ENCODE results near the gene ANK3. TPM values are rescaled to one million over a fixed set of nuclear protein-coding genes. Genes with fewer than 3 reads are reported as not detected.

ANK3 gene
- total RNA-seq, 1 donor from 2014 or later, result under 0.01 TPM

DNA sequence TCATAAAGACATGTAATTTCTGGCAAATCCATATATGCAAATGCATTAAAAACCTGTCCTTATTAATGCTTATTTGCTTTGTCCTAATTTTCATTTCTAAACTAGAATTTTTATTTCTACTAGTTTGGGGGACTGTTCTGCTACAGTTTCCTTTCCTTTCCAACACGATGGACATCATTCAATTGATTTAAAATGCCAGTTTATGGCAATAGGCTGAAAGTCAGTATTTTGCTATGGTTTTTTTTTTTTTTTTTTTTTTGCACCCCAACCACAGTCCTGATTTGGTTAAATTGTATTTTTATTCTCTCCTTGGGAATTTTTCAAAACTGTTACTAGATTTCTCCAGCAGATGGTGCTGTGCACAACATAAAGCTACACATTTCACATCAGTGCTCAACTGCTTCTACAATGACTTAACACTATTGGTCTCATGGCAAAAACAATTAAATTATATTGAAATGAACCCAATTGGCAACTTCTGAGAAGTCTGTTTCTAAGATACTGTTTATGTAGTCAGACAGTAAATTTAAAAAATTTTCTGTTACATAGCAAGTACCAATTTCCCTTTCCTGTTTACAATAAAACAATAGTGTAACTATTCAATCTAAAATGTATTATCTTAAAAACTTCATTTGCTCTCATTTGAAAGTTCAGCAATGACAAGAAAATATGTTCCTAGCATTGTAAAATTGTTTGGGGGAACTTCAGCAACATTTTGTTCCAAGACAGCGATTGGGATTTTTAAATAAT is 289.5 kb downstream of the ANK3 start:
- DNase-seq (ENCODE audit: low read depth in 2 of 2), result peak; percentile 71 to 78

DNA sequence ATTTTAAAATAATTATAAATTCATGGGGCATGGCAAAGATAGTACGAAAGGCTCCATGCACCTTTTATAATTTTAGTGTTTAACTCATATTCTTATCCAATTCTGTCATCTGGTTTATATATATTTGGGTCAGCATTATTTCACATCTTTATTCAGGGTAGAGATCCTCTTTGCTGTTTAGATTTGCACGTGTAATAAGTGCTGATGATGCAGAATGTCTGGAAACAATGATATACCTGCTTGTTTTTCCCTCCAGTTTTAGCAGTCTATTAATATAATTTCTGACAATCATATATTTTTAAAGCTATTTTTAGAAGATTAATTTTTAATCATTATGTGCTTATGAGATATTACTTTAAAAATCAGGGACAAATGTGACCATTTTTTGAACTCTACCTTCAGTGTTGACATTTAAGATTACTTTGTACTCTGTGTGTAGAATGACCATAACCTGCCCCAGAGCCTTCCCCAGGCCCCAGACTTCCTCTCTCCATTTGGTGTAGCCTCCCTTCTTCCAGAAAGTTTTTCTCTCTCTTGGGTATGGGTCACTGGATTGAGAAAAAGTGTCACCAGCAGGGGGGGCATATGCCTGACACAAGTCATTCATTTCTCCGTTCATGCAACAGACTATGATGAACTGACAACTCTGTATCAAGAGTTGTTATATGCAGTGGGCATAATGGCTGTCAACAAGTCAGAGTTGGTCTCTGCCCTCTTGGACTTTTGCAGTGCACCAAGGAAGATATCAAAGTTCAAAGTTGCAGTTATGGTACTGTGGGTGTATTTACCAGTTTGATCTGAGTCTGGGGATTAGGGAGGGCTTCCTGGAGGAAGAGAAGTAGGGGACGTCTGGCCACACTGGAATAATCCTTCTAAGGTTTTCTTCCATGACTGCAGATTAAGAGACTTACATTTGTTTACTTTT is 290.7 kb downstream of the ANK3 start:
- peak; percentile 42 to 53 for DNase-seq (ENCODE audit: low read depth in 2 of 2)

DNA sequence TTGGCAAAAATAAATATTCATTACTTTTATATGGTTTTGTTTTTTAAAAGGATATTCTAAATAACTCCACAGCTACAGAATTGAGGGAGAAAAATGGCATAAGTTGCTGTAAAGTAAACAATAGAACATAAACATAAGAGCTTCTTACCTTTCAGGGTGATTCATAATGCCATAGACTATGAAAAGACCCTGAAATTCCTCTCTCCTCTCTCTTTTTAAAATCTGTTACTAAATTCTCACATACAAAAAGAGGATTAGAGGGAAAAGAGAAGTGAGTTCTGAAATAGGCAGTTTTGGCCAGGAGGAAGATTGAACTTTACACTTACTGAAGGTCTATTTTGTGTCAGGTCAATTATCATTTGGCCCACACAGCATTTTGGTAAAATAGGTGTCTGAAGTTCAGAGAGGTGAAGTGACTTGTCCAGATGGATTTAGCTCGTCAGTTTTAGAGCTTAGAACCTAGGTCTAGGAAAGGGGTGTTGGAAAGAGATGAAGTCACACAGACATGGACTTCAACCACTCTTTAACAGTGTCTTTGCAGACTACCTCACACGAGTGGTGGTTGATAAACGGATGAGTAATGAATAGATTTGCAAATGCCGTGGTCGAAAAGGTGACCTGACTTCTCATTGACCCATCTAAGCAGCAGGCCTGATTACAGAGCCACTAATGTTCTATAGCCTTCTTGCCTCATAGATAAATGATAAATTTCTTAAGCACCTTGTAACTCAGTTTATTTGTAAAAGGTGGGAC is 292.7 kb downstream of the ANK3 start:
- DNase-seq (ENCODE audit: low read depth in 2 of 2), result no peak

DNA sequence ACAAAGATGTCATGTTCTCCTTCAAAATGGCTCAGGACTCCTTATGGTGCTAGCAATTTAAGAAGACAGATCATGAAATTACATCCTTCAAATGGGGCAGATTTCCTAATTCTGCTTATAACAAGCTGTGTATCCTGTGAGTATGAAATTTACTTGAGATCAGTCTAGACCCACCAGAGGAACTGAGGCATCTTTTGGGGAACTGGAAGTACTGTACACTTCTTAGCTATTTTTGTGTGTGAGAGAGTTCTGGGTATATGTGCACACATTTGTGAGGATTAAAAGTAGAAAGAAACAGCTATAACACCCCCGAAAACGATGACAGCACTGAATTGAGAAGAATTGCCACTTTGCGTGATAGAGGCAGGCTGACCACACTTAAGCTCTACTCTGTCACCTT is 296.4 kb downstream of the ANK3 start:
- no peak for DNase-seq (ENCODE audit: low read depth in 2 of 2)

DNA sequence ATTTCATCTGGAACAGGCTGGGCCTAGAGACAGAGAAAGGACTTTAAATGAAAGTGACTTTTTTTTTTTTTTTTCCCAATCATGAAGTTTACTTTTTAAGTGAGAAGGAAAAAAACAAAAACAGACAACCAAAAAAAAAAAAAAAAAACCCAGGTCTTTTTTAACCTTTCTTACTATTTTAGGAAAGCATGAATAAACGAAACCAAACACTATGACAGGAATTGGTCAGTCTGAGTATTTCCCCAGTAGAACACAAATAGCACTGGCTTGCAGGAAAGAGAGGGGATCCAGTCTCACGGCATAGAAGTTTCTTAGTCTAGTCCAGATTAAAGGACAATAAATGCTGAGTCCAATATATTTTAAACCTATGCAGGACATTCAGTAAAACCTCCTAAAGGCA is 302.8 kb downstream of the ANK3 start:
- DNase-seq (ENCODE audit: low read depth in 2 of 2), result peak in 1 of 2 donors; percentile 8

DNA sequence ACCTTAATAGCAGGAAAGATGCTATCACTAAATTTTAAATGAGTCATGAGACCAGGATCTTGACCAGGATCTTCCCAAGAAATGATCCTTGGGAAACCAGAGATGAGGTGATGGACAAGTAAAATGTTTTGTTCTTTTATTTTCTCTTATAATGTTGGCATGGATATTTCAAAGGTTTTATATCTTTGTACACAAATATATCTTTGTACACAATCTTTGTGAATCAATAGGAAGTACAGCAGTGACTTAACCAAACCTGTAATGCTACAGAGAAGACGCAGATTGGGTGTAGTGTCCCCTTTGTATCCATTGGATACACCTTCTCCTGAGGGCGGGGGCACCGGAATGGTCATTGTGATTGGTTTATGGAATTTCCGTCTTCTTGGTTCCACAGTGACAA is 303.3 kb downstream of the ANK3 start:
- no peak for DNase-seq (ENCODE audit: low read depth in 2 of 2)

DNA sequence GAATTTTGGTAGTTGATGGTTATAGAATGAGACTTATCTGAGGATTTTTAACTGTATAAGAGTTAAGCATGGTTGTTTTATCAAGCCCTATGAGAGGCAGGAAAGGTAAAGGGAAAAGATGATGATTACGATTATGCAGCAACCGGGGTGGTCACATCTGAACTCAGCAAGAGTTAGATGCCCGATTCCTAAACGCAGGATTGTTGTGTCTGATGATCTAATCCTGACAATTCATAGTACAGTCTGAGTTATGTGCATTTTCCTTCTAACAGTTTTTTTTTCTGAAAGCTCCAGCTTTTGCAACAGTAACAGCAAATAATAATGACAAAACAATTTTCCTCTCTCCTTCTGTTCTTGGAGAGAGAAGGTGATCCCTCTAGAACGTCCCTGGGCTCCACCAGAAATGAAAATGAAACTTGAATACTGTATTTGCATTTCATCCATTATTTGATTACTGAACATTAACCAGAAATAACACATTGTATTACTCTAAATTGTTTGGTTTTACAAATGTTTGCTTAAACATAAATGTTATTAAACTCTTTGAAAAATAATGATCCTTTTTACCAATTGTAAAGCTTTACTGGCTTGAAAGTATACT is 306.8 kb downstream of the ANK3 start:
- DNase-seq (ENCODE audit: low read depth in 2 of 2), result no peak

DNA sequence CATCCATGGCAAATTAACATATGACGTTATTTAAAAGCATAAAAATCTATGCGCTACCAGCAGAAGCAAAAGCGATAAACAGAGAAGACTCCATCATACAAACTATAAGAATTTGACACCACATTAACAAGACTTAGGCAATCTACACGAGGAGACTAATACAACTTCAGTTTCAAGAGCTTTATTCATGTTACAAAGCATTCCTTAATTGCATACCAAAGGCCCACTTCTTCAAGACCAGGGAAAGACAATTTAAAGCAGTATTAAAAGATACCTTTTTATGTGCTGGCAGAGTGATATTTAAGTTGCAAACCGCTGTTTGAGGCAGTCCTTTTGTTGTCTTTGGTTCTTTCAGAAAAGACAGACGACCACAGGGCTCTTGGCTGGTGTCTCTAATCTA is 307.3 kb downstream of the ANK3 start:
- no peak for DNase-seq (ENCODE audit: low read depth in 2 of 2)

DNA sequence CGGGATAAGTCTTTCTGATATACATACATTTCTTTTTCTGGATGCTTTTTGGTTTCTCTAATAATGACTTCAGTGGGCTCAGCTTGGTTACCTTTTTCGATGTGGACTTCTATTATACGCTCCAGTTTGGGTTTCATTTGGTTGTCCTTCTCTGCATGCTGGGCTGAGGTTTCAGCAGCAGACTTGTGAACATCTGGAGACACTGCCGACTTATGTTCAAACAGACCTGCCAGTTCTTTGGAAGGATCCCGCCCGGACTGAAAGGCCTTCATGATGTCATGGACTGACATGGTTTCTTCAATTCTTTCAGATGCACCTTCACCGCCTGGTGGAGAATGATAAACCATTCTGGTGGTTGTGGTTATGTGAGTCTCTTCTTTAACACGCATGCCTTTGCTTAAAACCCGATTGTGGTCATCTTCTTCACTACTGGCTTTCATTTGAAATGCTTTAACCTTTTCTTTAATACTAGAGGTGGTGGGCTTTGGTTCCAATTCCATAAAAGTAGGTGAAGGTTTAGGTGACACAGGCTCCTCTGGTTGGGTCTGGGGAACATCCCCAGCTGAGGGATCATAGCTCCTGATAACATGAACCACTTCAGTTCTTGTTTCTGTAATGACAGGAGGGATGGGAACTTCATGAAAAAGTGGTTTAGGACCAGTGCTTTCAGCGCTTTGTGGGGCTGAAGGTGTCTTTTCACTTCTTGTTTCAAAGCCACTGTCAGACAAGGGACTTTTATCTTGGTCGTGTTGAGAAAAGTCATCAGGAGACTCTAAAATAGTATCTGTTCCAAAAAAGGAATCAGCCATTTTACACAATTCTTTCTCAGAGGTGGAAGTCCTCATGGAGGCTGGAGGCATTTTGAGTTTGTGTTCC is 315.7 kb downstream of the ANK3 start:
- DNase-seq (ENCODE audit: low read depth in 2 of 2), result no peak

DNA sequence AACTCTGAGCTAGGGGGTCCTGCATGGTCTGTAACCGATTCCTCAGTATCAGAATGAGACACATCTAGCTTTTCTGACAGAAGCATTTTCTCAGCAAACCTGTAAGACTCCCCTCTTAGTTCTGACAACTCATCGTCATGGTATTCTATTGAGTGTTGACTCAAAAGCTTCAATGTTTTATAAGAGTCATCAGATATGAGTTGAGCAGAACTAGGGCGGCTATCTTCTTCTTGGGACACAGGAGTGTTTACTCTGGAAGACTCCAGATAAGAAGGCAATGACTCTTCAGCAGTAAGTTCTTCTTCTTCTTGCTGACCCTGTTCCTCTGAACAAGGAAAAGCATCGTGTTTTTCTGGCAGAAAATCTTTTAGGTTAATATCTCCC is 316.3 kb downstream of the ANK3 start:
- DNase-seq (ENCODE audit: low read depth in 2 of 2), result no peak

DNA sequence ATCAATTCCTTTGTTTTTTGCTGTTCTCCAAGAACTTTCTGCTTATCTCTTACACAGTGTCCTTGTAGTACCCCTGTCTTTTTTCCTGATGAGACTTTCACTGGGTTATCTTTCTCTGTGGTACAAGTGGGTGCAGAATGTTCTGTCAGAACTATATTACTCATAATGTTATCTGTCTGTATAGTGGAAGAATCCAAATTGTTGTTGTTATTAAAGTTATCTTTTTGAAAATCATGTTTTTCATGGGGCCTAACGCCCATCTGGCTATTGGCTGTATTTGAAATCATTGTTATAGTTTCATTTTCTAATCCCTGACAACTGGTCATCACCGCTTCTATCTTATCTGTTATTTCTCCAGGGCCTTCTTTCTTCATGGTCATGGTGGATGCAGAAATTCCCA is 320.4 kb downstream of the ANK3 start:
- no peak for DNase-seq (ENCODE audit: low read depth in 2 of 2)

DNA sequence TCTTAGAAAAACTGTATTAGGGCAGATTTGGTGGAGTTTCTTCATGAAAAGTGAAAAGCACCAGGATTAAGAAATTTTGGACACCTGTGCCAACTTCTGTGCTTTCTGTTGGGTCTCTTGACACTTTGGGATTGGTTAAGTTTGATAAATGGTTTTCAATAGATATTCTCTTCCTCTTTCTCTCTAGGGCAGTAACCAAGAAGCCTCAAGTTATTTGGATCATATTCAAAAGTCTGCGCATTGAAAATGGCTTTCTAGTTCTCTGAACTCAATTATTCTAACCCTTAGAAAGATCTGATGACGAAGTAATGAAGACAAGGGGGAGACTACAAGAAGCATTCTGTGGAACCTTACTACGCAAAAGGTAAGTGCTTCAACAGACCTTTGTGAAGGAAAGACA is 339.3 kb downstream of the ANK3 start:
- DNase-seq (ENCODE audit: low read depth in 2 of 2), result no peak

DNA sequence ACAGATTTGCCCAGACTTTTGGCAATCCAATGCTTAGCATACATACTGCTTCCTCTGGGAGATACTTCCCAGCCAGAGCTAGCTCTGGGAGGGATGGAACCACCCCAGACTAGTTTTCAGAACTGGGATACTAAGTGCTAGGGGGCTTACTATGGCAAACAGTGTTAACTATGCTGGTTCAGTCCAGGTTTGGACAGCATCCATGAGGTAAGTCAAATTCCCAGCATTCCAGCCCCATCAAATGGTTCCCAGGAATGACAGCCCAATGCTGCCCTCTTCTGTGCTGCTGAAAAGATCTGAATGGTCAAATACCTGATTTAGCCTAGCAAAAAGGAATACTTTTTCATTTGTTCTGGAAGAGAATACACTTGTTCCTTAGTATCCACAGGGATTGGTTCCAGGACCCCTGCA is 341.6 kb downstream of the ANK3 start:
- DNase-seq (ENCODE audit: low read depth in 2 of 2), result peak; percentile 20 to 41

DNA sequence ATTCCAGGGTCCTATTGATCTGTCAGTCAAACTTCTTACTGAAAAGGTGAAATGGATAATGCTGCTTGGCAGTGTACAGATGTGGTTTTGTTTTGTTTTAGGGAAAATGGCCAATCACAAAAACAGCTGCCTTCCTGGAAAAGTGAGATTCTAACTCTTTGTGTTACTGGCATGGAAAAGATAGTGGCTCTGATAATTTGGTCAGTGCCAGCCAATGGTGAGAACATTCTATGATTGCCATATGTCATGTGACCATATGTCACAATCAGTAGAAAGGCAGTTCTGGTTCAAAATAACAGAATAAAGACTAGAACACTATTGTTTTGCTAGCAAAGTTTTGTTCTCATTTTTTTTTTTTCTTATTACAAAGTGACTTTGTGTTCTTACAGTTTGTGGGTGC is 344.1 kb downstream of the ANK3 start:
- DNase-seq (ENCODE audit: low read depth in 2 of 2), result peak in 1 of 2 donors; percentile 5

DNA sequence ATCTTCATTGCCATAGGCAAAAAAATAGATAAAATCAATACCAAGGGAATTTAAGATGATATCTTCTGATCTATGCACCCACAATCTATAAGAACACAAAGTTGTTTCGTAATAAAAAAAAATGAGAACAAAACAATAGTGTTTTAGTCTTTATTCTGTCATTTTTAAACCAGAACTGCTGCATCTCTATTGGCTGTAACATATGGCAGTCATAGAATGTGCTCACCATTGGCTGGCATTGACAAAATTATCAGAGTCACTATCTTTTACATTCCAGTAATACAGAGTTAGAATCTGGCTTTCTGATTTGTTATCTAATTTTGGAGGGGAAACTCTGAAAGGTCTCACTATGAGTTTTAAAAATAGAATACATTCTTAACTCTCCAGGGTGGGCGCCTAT is 344.7 kb downstream of the ANK3 start:
- DNase-seq (ENCODE audit: low read depth in 2 of 2), result no peak

DNA sequence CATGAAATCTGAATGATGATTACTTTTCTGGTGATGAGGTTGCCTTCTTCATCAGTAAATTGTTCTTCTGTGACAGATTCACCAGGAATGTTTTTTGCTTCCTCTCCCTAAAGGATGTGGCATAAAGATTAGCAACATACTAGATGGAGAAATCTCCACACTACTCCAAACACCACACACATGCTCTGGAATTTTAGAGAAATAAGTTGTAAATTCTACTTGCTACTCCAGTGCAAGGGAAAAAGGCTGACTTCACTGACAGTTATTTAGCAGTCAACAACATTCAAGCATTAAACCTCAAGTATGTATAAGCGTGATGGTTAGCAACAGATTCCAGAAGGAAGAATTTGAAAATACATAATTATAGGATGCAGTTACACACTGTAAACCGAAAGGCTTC is 345.4 kb downstream of the ANK3 start:
- DNase-seq (ENCODE audit: low read depth in 2 of 2), result no peak

DNA sequence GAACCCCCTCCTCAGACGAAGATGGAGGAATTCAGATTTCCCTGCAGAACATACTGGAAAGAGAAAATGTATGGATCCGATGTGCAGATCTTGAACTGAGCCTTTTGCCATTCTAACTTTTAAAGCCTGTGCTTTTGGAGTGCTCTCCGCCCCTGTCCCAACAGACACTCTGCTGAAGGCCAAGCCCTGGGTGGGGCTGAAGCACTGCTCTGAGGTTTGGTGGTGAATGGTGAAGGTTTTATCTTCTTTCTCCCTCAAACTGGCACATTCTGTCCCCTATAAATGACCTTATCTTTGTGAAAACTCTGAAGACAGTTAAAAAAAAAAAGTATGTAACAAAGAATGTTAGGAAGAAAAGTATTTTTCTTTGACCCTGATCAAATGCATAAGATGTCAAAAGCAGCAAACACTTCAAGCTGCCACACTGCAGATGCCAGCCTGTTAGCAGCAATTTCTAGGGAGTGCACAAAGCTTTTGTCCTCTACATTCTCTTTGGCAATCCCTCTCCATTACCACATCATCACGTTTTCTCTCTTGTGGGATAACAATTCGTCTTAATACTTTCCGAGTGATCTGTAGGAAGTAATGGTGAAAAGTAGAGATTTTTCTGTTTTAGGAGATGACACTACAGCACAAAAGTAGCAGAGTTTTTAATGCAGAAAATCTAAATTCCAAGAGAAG is 346.0 kb downstream of the ANK3 start:
- DNase-seq (ENCODE audit: low read depth in 2 of 2), result no peak

DNA sequence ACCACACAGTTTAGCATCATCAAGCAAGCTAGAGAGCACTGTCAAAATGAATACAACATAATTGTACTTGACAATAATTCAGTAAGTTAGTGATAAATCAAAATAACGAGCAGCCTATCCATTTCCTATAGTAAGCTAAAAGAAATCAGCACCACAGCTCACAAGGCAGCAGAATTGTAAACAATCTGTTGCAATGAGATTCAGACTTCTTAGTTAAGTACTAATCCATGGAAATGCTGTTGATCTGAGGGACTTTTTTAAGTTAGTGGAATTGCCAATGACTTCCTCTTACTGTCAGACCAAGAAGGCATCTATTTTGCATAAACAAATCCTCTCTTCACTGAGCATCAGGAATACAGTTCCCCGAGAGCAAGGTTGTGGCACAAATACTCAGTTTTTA is 346.8 kb downstream of the ANK3 start:
- no peak for DNase-seq (ENCODE audit: low read depth in 2 of 2)

DNA sequence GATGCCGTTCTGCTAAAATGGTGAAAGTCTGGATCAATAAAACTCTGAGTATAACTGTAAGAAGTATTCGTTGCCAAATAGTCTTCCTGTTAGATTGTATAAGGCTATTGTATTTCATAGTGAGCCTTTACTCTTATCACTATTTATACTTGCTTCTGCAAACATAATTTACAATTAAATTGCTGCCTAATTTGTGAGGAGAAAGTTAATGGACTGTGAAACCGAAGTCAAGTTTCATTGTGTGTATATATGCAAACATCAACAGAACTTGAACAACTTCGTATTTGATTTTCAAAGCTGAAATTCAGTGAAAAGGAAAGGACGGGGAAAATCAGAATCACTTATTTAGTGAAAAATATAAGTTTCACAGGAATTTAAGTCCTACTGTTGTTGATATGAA is 347.4 kb downstream of the ANK3 start:
- DNase-seq (ENCODE audit: low read depth in 2 of 2), result no peak

DNA sequence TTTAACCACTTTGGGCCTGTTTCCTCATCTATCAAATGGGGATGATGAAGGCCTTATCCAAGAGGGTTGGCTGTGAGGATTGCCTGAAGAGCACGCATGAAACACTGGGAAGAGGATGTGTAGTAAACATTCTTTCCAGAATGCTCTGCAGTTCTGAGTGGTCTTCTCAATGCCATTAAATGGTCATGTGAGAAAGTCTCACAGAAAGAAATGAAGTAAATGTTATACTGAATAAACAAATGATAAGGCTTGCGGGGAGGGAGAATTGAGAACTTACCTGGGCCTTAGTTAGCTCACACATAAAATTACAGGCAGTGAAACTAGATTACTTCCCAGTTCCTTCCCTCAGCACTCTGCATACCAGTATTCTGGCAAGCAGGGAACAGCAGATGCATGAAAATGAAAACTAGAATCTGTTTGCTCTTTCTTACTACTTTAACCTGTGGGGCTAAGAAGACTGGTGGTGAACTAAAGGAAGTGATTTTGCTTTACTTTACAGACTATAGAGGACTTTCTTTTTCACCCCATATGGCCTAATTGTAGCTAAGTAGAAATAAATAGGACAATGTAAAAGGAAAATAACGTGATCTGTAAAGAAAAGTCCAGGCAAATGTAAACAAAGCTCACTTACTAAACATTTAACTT is 348.1 kb downstream of the ANK3 start:
- no peak for DNase-seq (ENCODE audit: low read depth in 2 of 2)
